ENCODE data around the gene TPD52L1. TPM values are rescaled to one million over a fixed set of nuclear protein-coding genes. Genes with fewer than 3 reads are reported as not detected.

The TPD52L1 gene
- total RNA-seq, 4 donors from 2014 or later: 13.4 to 39.6 (median 21.2) TPM

DNA sequence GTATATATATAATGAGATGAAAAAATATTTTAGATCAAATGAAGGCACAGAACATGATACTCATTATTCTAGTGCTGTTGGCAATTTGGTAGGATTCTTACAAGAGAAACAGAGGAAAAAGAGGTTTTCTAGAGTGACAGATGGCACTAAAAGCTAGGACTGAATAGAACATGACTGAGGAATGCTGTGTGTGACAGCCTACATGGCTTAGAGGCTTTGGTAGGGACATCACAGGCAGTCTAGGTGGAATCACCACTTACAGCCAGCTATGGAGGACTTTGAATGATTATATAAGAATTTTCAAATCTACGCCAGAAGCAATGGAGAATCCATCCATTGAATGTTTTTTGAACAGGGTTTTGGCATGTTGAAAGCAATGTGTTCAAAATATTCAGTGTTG lies 52.8 kb downstream of the TPD52L1 start:
- Histone ChIP-seq H3K9me3 (no peaks in the 10 kb centered on the region), H3K27ac (no peak overlapping the region), H3K27me3 (no peaks in the 10 kb centered on the region), H3K4me1 (peaks cover 0 to 13% (median 2%) of the 10 kb centered on the region in 4 donors), H3K4me3 (no peak overlapping the region), H3K36me3 (no peaks in the 10 kb centered on the region)
- DNase-seq: no peak
- no peak for TF ChIP-seq POLR2A (IDR thresholded peaks at IDR 0.05)
- TF ChIP-seq, protein P1, sequence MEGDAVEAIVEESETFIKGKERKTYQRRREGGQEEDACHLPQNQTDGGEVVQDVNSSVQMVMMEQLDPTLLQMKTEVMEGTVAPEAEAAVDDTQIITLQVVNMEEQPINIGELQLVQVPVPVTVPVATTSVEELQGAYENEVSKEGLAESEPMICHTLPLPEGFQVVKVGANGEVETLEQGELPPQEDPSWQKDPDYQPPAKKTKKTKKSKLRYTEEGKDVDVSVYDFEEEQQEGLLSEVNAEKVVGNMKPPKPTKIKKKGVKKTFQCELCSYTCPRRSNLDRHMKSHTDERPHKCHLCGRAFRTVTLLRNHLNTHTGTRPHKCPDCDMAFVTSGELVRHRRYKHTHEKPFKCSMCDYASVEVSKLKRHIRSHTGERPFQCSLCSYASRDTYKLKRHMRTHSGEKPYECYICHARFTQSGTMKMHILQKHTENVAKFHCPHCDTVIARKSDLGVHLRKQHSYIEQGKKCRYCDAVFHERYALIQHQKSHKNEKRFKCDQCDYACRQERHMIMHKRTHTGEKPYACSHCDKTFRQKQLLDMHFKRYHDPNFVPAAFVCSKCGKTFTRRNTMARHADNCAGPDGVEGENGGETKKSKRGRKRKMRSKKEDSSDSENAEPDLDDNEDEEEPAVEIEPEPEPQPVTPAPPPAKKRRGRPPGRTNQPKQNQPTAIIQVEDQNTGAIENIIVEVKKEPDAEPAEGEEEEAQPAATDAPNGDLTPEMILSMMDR (IDR thresholded peaks at IDR 0.05): no peak

DNA sequence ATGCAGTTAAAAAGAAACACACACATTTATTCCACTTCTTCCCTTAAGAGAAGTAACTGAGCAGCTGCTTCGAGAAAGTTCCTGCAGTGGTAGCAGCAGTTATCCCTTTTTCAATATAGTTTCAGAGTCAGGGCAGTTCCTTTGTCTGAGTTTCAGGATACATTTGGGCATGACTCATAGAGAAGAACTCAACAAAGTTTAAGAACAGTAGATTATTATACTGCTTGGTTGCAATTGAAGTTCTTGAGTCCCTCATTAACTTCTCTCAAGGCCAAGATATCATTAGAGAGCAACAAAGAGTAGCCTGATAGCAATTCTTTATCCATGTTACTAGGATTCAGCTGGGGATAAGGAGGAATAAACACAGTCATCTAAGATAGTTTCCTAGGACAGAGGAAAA lies 54.4 kb downstream of the TPD52L1 start:
- H3K4me1 ChIP-seq: no peaks in the 10 kb centered on the region
- no peak overlapping the region for H3K27ac ChIP-seq
- no peaks in the 10 kb centered on the region for H3K27me3 ChIP-seq
- no peaks in the 10 kb centered on the region for H3K36me3 ChIP-seq
- no peak overlapping the region for H3K4me3 ChIP-seq
- DNase-seq: no peak
- H3K9me3 ChIP-seq: no peaks in the 10 kb centered on the region
- TF ChIP-seq, protein P1 (IDR thresholded peaks at IDR 0.05): no peak
- no peak for TF ChIP-seq POLR2A (IDR thresholded peaks at IDR 0.05)

DNA sequence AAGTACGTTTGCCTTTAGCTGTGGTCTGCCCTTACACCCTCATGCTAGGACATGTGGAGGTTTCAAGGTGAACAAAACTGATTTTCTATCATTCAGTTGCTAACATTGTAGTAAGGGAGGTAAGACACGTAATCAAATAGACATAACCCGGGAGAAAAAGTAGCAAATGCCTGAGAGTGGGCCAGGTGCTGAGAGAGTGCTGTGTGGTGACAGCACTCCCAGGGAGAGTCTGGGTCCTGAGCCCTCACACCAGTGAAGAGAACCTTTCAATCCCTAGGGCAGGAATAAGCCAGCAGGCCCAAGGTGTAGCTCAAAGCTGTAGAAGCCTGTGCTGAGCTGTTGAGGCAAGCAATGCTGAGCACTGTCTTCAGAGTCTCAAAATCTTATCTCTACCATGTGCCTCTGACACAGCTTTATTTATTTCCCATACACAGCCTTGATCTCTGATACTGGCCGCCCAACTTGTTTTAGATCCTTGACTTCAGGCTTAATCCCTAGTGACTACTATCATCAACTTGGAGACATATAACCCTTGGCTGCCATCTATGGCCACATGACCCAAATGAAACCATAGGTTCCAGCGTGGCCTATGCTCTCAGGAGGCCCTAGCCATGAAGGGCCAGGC lies 55.2 kb downstream of the TPD52L1 start:
- Histone ChIP-seq H3K36me3 (no peaks in the 10 kb centered on the region), H3K27ac (no peak overlapping the region), H3K27me3 (no peaks in the 10 kb centered on the region), H3K4me3 (no peak overlapping the region), H3K4me1 (no peaks in the 10 kb centered on the region), H3K9me3 (no peaks in the 10 kb centered on the region)
- DNase-seq: no peak
- TF ChIP-seq POLR2A (IDR thresholded peaks at IDR 0.05): no peak
- TF ChIP-seq, protein P1 (IDR thresholded peaks at IDR 0.05): no peak

DNA sequence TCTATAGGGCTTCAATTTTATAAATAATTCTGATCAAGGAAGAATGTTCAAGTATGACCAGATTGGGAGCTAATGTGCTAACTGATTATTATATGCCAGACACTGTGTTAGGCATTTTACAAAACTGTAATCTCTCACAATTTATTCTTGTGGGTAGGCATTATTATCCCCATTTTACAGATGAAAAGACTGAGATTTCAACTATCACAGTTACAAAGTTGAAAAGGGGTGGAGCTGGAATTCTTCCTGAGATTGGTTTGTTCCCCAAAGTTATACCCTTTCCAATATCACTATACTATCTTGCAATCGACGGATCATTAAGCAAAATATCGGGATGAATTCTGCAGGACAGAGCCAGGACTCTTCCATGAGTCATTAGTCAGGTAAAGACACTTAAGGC lies 57.1 kb downstream of the TPD52L1 start:
- Histone ChIP-seq H3K27ac (no peak overlapping the region), H3K27me3 (no peaks in the 10 kb centered on the region), H3K9me3 (no peaks in the 10 kb centered on the region), H3K36me3 (no peaks in the 10 kb centered on the region), H3K4me1 (no peaks in the 10 kb centered on the region), H3K4me3 (no peak overlapping the region)
- TF ChIP-seq, protein P1 (IDR thresholded peaks at IDR 0.05): no peak
- no peak for TF ChIP-seq POLR2A (IDR thresholded peaks at IDR 0.05)
- DNase-seq: no peak

DNA sequence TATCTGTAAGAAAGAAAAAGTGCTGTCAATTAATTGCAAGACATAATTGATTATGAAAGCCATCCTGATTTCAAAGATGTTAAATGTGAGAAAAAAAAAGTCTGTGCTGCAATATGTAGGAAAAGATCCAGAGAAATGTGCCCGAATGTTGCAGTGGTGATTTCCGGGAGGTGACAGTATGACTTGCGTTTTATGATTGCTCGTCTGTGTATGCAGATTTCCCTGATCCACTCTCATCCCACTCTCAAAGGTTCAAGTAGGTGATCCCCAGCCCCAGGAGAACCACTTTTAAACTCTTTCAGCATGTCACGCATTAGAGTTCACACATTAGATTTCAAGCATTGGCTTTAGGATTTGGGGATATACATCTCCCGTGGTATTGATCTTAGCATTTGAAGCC lies 57.8 kb downstream of the TPD52L1 start:
- Histone ChIP-seq H3K27me3 (no peaks in the 10 kb centered on the region), H3K27ac (no peak overlapping the region), H3K4me1 (no peaks in the 10 kb centered on the region), H3K9me3 (no peaks in the 10 kb centered on the region), H3K4me3 (no peak overlapping the region), H3K36me3 (no peaks in the 10 kb centered on the region)
- TF ChIP-seq, protein P1 (IDR thresholded peaks at IDR 0.05): no peak
- TF ChIP-seq POLR2A (IDR thresholded peaks at IDR 0.05): no peak
- no peak for DNase-seq

DNA sequence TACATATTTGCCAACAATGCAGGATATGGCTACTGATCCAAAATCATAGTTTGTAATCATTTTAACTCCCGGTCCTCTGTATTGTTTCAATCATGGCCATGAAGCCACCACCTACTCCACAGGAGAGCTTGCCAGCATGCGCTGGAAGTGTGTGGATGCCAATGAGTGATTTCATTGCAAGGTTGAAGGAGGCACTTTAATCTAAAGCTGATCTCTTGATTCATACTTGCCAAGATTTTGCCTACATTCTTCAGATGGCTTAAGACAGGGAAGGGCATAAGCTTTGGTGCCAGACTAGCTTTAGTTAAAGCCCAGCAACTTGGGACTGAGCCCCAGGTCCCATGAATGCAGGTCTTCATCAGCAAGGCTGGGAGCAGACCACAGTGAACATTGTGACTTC lies 58.8 kb downstream of the TPD52L1 start:
- no peak overlapping the region for H3K4me3 ChIP-seq
- H3K36me3 ChIP-seq: no peaks in the 10 kb centered on the region
- no peak for TF ChIP-seq POLR2A (IDR thresholded peaks at IDR 0.05)
- TF ChIP-seq, protein P1 (IDR thresholded peaks at IDR 0.05): no peak
- no peaks in the 10 kb centered on the region for H3K27me3 ChIP-seq
- DNase-seq: no peak
- H3K4me1 ChIP-seq: no peaks in the 10 kb centered on the region
- no peak overlapping the region for H3K27ac ChIP-seq
- no peaks in the 10 kb centered on the region for H3K9me3 ChIP-seq
